ENCODE data around the gene KRT79.

DNA sequence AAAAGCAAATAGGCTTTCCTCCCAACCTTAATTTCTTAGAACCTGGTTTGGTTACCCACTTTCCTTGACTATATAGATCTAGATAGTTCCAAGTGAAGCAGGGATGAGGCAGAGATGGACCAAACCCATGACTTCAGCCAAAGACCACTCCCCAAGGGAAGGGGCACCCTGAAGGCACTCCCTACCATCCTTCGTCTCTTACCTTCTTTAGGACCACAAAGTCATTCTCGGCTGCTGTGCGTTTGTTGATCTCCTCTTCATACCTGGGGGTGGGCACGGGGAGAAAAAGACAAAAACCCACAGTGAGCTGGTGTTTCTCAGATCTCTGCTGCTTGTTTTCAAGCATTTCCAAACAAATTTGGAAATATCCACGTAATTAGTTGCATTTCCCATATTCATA lies 23.6 kb downstream of the KRT79 start:
- no peak for TF ChIP-seq POLR2A (IDR thresholded peaks at IDR 0.05; ENCODE audit: low read depth, low read length)
- TF ChIP-seq PAX5 (IDR thresholded peaks at IDR 0.05; ENCODE audit: insufficient read depth, low read length, severe bottlenecking) = no peak
- TF ChIP-seq TAF1 (IDR thresholded peaks at IDR 0.05; ENCODE audit: low read depth, low read length) = no peak
- TF ChIP-seq POLR2AphosphoS5 (IDR thresholded peaks at IDR 0.05; ENCODE audit: low read depth, low read length) = no peak
- TF ChIP-seq SPI1 (IDR thresholded peaks at IDR 0.05; ENCODE audit: low read depth, low read length) = no peak
- no peak for TF ChIP-seq POU2F2 (IDR thresholded peaks at IDR 0.05; ENCODE audit: low read depth, low read length)

All from GM12891 (cell line).